Calu3 (cell line): ENCODE data around the gene TUT1. TPM values are rescaled to one million over a fixed set of nuclear protein-coding genes. Genes with fewer than 3 reads are reported as not detected.

Source experiments
- BruUV-seq: library from RNA; stranded (reverse); fragments of 400-500 nt; replicated peaks from 2 replicates; lab custom pipeline; 2021; lab: Mats Ljungman, UMichigan
- CTCF ChIA-PET: fragments of 300-600 bp; sonication (Branson Sonifier 250); formaldehyde crosslinking; loops from one replicate; lab custom pipeline; 2022; ENCODE audit warnings: antibody characterized with exemption; lab: Charles Lee
- DNase-seq: peaks from one replicate; pipeline ENCODE4 v3.0.0; 2022
- H3K27ac Mint-ChIP-seq: one replicate; pipeline ENCODE4 v1.8.0; 2022; ENCODE audit warnings: mixed read lengths; ENCODE audit not compliant: unreplicated experiment
- H3K27me3 Mint-ChIP-seq: one replicate; pipeline ENCODE4 v1.8.0; 2022; ENCODE audit warnings: mixed read lengths; ENCODE audit not compliant: unreplicated experiment
- H3K36me3 Mint-ChIP-seq: one replicate; pipeline ENCODE4 v1.8.0; 2022; ENCODE audit warnings: mild to moderate bottlenecking, moderate library complexity, mixed read lengths; ENCODE audit not compliant: insufficient read depth, unreplicated experiment
- H3K4me1 Mint-ChIP-seq: one replicate; pipeline ENCODE4 v1.8.0; 2022; ENCODE audit warnings: mild to moderate bottlenecking, low read depth, mixed read lengths; ENCODE audit not compliant: unreplicated experiment
- H3K4me3 Mint-ChIP-seq: one replicate; pipeline ENCODE4 v1.8.0; 2022; ENCODE audit warnings: mild to moderate bottlenecking, low read depth, moderate library complexity, mixed read lengths; ENCODE audit not compliant: unreplicated experiment
- H3K9me3 Mint-ChIP-seq: one replicate; pipeline ENCODE4 v1.8.0; 2022; ENCODE audit warnings: low read depth, mixed read lengths; ENCODE audit not compliant: unreplicated experiment
- CTCF ChIP-seq: fragments of 200-600 bp; IDR thresholded peaks from one replicate; pipeline ENCODE4 v1.8.0; 2022; ENCODE audit warnings: antibody characterized with exemption; ENCODE audit not compliant: unreplicated experiment
- intact Hi-C: fragments of 100-400 bp; cut with micrococcal nuclease; formaldehyde crosslinking; loops from one replicate; pipeline ENCODE4 v1.10.0; 2022; ENCODE audit not compliant: unreplicated experiment
- total RNA-seq: library from RNA; stranded (reverse); gene quantifications from 2 replicates; pipeline ENCODE4 v1.2.3, GENCODE V29; 2022

The TUT1 gene
- total RNA-seq, 1 experiment from 2014 or later, result 21.9 TPM

- no peaks in the 10 kb centered on the region for H3K27me3 Mint-ChIP-seq
- intact Hi-C loops, result no loop called here
- peaks cover 13% of the 10 kb centered on the region for H3K4me1 Mint-ChIP-seq
- H3K4me3 Mint-ChIP-seq, result no peak overlapping the region
- BruUV-seq, result no TSS peak
- no peaks in the 10 kb centered on the region for H3K9me3 Mint-ChIP-seq
- TF ChIP-seq CTCF, result no peak
- peaks cover 79% of the 10 kb centered on the region for H3K36me3 Mint-ChIP-seq
- no peak overlapping the region for H3K27ac Mint-ChIP-seq
- CTCF ChIA-PET, result no interaction called here
- DNase-seq, result no peak
These were observed 3.8 kb upstream of the TUT1 start for GRCh38 chr11:62595124-62595523.

- Mint-ChIP-seq H3K9me3 (no peaks in the 10 kb centered on the region), H3K4me3 (peak overlapping the region; percentile 2), H3K36me3 (peaks cover 64% of the 10 kb centered on the region), H3K4me1 (no peaks in the 10 kb centered on the region), H3K27me3 (no peaks in the 10 kb centered on the region), H3K27ac (peak overlapping the region; percentile 9)
- TF ChIP-seq CTCF, result peak; percentile 55
- CTCF ChIA-PET, result no interaction called here
- peak; percentile 80 for DNase-seq
- intact Hi-C loops, result no loop called here
- BruUV-seq, result no TSS peak
These were observed 2.2 kb upstream of the TUT1 start for GRCh38 chr11:62593434-62594044.

- intact Hi-C loops, result no loop called here
These were observed 1.7 kb upstream of the TUT1 start for GRCh38 chr11:62592989-62593421.

GRCh38 chr11:62592146-62592815, 958 bp upstream of the TUT1 start:
- H3K27ac Mint-ChIP-seq, result peak overlapping the region; percentile 71
- H3K4me3 Mint-ChIP-seq, result peak overlapping the region; percentile 92
- intact Hi-C loops, result no loop called here
- CTCF ChIA-PET, result interaction anchor here (0.6 to 2.2 kb wide), 16 partner anchors 9 to 211 kb away, joined by 3 to 21 read pairs (median 4); partner anchors contain the start of genes C11orf98, CSKMT, EEF1G and GANAB
- no peaks in the 10 kb centered on the region for H3K9me3 Mint-ChIP-seq
- H3K27me3 Mint-ChIP-seq, result no peaks in the 10 kb centered on the region
- no peaks in the 10 kb centered on the region for H3K4me1 Mint-ChIP-seq
- TF ChIP-seq CTCF, result no peak
- H3K36me3 Mint-ChIP-seq, result peaks cover 54% of the 10 kb centered on the region
- DNase-seq, result no peak
- BruUV-seq, result no TSS peak

More at GRCh38 chr11:62592989-62593421, 1.7 kb upstream of the TUT1 start:
- no peak overlapping the region for H3K27ac Mint-ChIP-seq
- H3K4me3 Mint-ChIP-seq, result peak overlapping the region; percentile 2
- no peaks in the 10 kb centered on the region for H3K27me3 Mint-ChIP-seq
- no peak for TF ChIP-seq CTCF
- no TSS peak for BruUV-seq
- CTCF ChIA-PET, result no interaction called here
- no peaks in the 10 kb centered on the region for H3K9me3 Mint-ChIP-seq
- no peaks in the 10 kb centered on the region for H3K4me1 Mint-ChIP-seq
- DNase-seq, result no peak
- H3K36me3 Mint-ChIP-seq, result peaks cover 59% of the 10 kb centered on the region
